Activated CD4-positive, CD25-positive, alpha-beta regulatory T cell (primary cell): Measurements from ENCODE around the gene SMC1A.

Experiments
- DNase-seq, 4 experiments: peaks; one replicate each; lab custom pipeline; 2025; lab: John Stamatoyannopoulos, UW

SMC1A gene

GRCh38 chrX:53340852-53341645 is 81.4 kb downstream of the SMC1A start:
- DNase-seq = no peak

GRCh38 chrX:53337101-53337500 is 85.4 kb downstream of the SMC1A start:
- DNase-seq = no peak

GRCh38 chrX:53333853-53334252 is 88.6 kb downstream of the SMC1A start:
- no peak for DNase-seq

GRCh38 chrX:53332204-53332603 is 90.2 kb downstream of the SMC1A start:
- no peak for DNase-seq

- no peak for DNase-seq
Observed at GRCh38 chrX:53330331-53330730, 92.1 kb downstream of the SMC1A start.

GRCh38 chrX:53324803-53325202 is 97.7 kb downstream of the SMC1A start:
- no peak for DNase-seq
